ENCODE results near the gene RSBN1.
"Not testable (repeated sequence)": the region's sequence is repeated elsewhere in the genome, so short reads cannot be mapped to it uniquely, and the experiment has no call there.

The RSBN1 gene

DNA sequence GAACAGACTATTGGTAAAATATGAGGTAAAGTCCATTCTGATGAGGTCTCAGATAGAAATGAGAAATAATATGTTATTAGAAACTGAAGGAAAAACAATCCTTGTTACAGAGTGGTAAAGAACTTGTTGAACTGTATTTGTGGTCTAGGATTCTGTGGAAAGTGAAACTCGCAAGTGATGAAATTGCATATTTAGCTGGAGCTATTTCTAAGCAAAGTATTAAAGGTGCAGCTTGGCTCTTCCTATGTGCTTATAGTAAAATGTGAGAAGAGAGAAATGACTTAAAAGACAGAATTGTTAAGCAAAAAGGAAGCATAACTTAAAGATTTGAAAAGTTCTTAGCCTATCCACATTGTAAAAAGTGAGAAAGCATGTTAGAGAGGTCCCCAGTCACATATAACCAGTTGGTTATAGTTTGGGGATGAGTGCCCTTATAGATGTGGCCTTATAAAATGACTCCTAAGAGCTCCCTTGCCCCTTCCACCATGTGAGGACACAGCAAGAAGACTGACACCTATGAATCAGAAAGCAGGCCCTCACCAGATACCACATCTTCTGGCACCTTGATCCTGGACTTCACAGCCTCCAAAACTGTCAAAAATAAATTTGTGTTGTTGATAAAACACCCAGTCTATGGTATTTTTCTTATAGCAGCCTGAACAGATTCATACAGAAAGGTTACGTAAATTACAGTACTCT lies 77.8 kb downstream of the RSBN1 start:
- no peak for DNase-seq

DNA sequence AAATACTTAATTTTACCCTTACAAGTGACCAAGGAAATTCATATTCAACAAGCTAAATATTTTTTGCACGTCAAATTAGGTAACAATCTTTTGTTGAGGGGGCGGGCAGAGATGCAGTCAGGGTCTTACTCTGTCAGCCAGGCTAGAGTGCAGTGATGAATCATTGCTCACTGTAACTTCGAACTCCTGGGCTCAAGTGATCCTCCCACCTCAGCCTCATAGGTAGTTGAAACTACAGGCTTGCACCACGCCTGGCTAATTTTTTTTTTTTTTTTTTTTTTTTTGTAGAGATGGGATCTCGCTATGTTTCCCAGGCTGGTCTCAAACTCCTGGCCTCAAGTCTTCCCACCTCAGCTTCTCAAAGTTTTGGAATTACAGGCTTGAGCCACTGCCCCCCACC lies 79.5 kb downstream of the RSBN1 start:
- DNase-seq = no peak

DNA sequence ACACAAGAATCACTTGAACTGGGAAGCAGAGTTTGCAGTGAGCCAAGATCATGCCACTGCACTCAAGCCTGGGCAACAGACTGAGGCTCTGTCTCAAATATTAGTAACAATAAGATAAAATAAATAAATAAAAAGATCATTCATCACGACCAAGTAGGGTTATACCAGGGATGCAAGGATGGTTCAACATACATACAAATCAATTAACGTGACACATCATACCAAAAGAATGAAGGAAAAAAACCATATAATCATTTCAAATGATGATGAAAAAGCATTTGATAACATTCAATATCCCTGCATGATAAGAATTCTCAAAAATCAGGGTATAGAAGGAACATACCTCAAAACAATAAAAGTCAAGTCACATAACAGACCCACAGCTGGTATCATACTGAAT lies 91.3 kb downstream of the RSBN1 start:
- no peak for DNase-seq

DNA sequence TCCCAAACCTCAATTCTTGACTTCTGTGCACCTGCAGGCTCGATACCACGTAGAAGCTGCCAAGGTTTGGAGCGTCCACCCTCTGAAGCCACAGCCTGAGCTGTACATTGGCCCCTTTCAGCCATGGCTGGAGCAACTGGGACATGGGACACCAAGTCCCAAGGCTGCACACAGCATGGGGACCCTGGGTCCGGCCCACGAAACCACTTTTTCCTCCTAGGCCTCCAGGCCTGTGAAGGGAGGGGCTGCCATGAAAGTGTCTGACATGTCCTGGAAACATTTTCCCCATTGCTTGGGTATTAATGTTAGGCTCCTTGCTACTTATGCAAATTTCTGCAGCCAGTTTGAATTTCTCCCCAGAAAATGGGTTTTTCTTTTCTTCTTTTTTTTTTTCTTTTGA lies 93.7 kb downstream of the RSBN1 start:
- not testable (repeated sequence) for DNase-seq

DNA sequence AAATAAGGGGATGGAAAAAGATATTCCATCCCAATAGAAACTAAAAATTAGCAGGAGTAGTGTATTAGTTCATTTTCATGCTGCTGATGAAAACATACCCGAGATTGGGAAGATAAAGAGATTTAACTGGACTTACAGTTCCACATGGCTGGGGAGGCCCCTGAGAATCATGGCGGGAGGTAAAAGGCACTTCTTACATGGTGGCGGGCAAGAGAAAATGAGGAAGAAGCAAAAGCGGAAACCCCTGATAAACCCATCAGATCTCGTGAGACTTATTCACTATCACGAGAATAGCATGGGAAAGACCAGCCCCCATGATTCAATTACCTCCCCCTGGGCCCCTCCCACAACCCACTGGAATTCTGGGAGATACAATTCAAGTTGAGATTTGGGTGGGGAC lies 94.8 kb downstream of the RSBN1 start:
- not testable (repeated sequence) for DNase-seq

DNA sequence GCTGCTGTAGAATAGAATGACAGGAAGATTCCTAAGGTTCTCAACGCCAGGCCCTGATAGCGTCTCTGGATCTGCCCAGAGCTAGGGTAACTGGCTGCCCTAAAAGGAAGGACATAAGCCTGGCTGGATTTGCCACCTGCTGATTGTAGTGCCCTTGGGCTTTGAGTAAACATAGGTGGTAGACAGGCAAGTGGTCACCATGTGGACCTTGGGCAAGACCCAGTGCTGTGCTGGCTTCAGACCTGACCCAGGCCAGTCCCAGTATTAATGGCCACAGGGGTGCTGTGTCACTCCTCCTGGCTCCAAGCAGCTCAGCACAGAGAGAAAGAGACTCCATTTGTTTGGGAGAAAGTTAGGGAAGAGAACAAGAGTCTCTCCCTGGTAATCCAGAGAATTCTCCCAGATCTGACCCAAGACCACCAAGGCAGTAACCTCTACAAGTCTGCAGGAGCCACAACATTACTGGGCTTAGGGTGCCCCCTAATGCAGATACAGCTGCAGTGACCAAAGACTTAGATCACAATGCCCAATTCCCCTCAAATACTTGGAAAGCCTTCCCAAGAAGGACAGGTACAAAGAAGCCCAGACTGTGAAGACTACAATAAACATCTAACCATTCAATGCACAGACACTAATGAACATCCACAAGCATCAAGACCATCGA lies 97.5 kb downstream of the RSBN1 start:
- DNase-seq = no peak

Measured in GF-D8 (cell line).